Activated CD8-positive, alpha-beta T cell treated with anti-CD3 and anti-CD28 coated beads, Interleukin-2, amount 10 ng/mL, durations not matched to agents 7 days and 5 days (primary cell): ENCODE data around the gene TXNRD1. TPM values are rescaled to one million over a fixed set of nuclear protein-coding genes. Genes with fewer than 3 reads are reported as not detected.
"Not testable (repeated sequence)": the region's sequence is repeated elsewhere in the genome, so short reads cannot be mapped to it uniquely, and the experiment has no call there.

Experiments
- ATAC-seq: fragments of 150-1000 bp; cut with Tn5 transposase; one replicate; pipeline ENCODE4 v1.10.0; 2021; ENCODE audit warnings: moderate library complexity
- CTCF ChIA-PET: fragments of 350-600 bp; sonication (Branson Sonifier 250); formaldehyde crosslinking; loops from one replicate; lab custom pipeline; 2021; ENCODE audit warnings: antibody characterized with exemption; lab: Charles Lee
- POLR2A ChIA-PET: fragments of 350-600 bp; sonication (Branson Sonifier 250); formaldehyde crosslinking; loops from one replicate; lab custom pipeline; 2021; ENCODE audit warnings: antibody characterized with exemption; lab: Charles Lee
- DNase-seq: peaks from one replicate; pipeline ENCODE4 v3.0.0-alpha.2; 2020
- H3K27ac Mint-ChIP-seq: one replicate; pipeline ENCODE4 v1.8.0; 2021; ENCODE audit warnings: mild to moderate bottlenecking, mixed read lengths
- H3K27me3 Mint-ChIP-seq: one replicate; pipeline ENCODE4 v1.8.0; 2021; ENCODE audit warnings: low read depth, mixed read lengths
- H3K36me3 Mint-ChIP-seq: one replicate; pipeline ENCODE4 v1.8.0; 2021; ENCODE audit warnings: low read depth, mixed read lengths
- H3K4me1 Mint-ChIP-seq: one replicate; pipeline ENCODE4 v1.8.0; 2021; ENCODE audit warnings: low read depth, mixed read lengths
- H3K4me3 Mint-ChIP-seq: one replicate; pipeline ENCODE4 v1.8.0; 2021; ENCODE audit warnings: mild to moderate bottlenecking, mixed read lengths
- H3K9me3 Mint-ChIP-seq: one replicate; pipeline ENCODE4 v1.8.0; 2022; ENCODE audit warnings: mixed read lengths; ENCODE audit not compliant: insufficient read depth
- total RNA-seq, 2 experiments: library from RNA; stranded (reverse); gene quantifications; one replicate each; pipeline ENCODE4 v1.2.3, GENCODE V29; 2021

The TXNRD1 gene
- total RNA-seq, 2 experiments from 2014 or later: 88.7 to 98.5 TPM

DNA sequence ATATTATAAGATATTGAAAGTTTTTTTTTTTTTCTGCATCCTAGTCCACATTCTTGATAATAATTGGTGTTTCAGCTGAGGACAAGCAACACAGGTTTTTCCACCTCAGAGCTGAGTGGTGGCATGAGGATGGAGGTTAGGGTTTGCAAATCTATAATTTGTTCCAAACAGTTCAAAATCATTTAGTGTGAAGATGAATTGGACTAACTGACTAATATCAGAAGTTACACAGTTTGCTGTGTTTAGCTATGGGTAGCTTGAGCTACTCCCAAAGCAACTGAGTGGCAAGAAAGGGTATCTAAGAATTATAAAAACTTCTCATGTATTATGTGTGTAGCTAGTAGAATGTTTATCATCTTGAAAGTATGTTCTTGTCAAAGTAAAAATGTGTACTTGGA, 105.0 kb downstream of the TXNRD1 start:
- ChIA-PET CTCF (no interaction called here), POLR2A (no interaction called here)
- Mint-ChIP-seq H3K9me3 (no peaks in the 10 kb centered on the region), H3K27me3 (no peaks in the 10 kb centered on the region), H3K4me3 (no peak overlapping the region), H3K27ac (no peak overlapping the region), H3K4me1 (no peaks in the 10 kb centered on the region), H3K36me3 (peaks cover 45% of the 10 kb centered on the region)
- ATAC-seq (no peak), DNase-seq (no peak)

- H3K9me3 Mint-ChIP-seq: no peaks in the 10 kb centered on the region
- POLR2A ChIA-PET: no interaction called here
- CTCF ChIA-PET: no interaction called here
- no peaks in the 10 kb centered on the region for H3K27me3 Mint-ChIP-seq
- no peak overlapping the region for H3K4me3 Mint-ChIP-seq
- no peak overlapping the region for H3K27ac Mint-ChIP-seq
- no peak for ATAC-seq
- no peak for DNase-seq
- H3K36me3 Mint-ChIP-seq: peaks cover 42% of the 10 kb centered on the region
- H3K4me1 Mint-ChIP-seq: no peaks in the 10 kb centered on the region
Measured at GRCh38 chr12:104321949-104322348, 106.4 kb downstream of the TXNRD1 start.

- POLR2A ChIA-PET, H3K4me3 Mint-ChIP-seq, H3K4me1 Mint-ChIP-seq, CTCF ChIA-PET, ATAC-seq, H3K27me3 Mint-ChIP-seq, DNase-seq, H3K9me3 Mint-ChIP-seq, H3K27ac Mint-ChIP-seq: not testable (repeated sequence)
- peaks cover 47% of the 10 kb centered on the region for H3K36me3 Mint-ChIP-seq
Measured at GRCh38 chr12:104322533-104322932, 107.0 kb downstream of the TXNRD1 start.

- Mint-ChIP-seq H3K9me3 (no peaks in the 10 kb centered on the region), H3K4me1 (no peaks in the 10 kb centered on the region), H3K36me3 (peaks cover 48% of the 10 kb centered on the region), H3K27ac (no peak overlapping the region), H3K4me3 (no peak overlapping the region), H3K27me3 (no peaks in the 10 kb centered on the region)
- ChIA-PET CTCF (no interaction called here), POLR2A (no interaction called here)
- ATAC-seq (no peak), DNase-seq (no peak)
Measured at GRCh38 chr12:104323899-104324298, 108.3 kb downstream of the TXNRD1 start.

DNA sequence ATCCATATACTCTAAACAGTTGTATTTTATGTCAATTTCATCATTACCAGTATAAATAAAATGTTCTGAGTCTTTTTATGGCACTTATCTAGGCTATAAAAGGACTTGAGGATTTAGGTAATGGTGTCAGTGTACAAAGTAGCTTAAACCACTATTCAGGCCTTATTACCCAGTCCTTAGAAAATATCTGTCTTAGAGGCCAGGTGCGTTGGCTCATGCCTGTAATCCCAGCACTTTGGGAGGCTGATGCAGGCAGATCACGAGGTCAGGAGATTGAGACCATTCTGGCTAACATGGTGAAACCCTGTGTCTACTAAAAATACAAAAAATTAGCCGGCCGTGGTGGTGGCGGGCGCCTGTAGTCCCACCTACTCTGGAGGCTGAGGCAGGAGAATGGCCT, 112.7 kb downstream of the TXNRD1 start:
- CTCF ChIA-PET: interaction anchor here (1.0 kb wide), 1 partner anchor 219 kb away, joined by 3 read pairs; no protein-coding TSS in a partner anchor
- H3K27me3 Mint-ChIP-seq, H3K9me3 Mint-ChIP-seq, H3K4me3 Mint-ChIP-seq, POLR2A ChIA-PET, H3K27ac Mint-ChIP-seq, ATAC-seq, H3K4me1 Mint-ChIP-seq, DNase-seq: not testable (repeated sequence)
- peaks cover 36% of the 10 kb centered on the region for H3K36me3 Mint-ChIP-seq

GRCh38 chr12:104328790-104329189, 113.2 kb downstream of the TXNRD1 start:
- no peak overlapping the region for H3K4me3 Mint-ChIP-seq
- DNase-seq: no peak

DNA sequence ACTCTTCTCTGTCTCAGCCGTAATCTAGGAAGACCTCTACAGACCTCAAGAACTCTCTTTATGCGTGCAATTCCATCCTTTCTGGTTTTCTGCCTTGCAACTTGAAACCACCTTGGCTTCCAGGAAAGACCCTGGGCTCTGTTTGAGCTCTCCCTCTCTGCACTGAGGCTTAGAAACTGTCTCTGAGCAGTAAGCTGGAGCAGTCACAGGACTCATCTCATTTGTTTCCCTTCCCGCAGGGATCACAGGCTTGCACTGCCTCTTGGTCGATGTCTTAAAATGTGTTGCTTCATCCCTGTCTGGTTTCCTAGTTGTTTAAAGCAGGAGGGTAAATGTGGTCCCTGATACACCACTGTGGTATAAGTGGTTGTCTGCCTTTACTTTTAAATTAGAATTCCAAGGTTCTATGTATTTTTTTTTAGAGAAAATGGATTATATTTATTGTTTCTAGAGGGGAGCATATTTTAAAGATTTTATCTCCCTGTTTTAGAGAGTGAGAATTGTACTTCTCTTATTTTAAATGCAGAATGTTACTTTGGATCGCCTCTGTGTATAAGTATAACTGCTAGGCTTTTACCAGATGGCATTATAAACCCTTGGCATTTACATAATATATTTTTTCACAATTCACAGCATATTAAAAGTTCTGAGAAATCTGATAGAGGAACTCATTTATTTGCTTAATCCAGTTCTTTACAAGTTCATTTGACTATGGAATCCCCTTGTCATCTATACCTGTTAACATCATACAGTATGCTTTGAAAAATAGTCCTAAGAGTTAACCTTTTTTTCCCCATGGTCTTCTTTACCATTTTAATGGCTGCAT, 114.3 kb downstream of the TXNRD1 start:
- no peak for ATAC-seq
- Mint-ChIP-seq H3K4me3 (no peak overlapping the region), H3K9me3 (no peaks in the 10 kb centered on the region), H3K4me1 (no peaks in the 10 kb centered on the region), H3K27ac (no peak overlapping the region), H3K27me3 (no peaks in the 10 kb centered on the region), H3K36me3 (peaks cover 35% of the 10 kb centered on the region)
- no peak for DNase-seq
- ChIA-PET CTCF (no interaction called here), POLR2A (no interaction called here)

More at GRCh38 chr12:104328790-104329189, 113.2 kb downstream of the TXNRD1 start:
- POLR2A ChIA-PET: no interaction called here
- Mint-ChIP-seq H3K27ac (no peak overlapping the region), H3K9me3 (no peaks in the 10 kb centered on the region), H3K4me1 (no peaks in the 10 kb centered on the region), H3K36me3 (peaks cover 38% of the 10 kb centered on the region), H3K27me3 (no peaks in the 10 kb centered on the region)
- no peak for ATAC-seq
- CTCF ChIA-PET: interaction anchor here (1.0 kb wide), 1 partner anchor 219 kb away, joined by 3 read pairs; no protein-coding TSS in a partner anchor

DNA sequence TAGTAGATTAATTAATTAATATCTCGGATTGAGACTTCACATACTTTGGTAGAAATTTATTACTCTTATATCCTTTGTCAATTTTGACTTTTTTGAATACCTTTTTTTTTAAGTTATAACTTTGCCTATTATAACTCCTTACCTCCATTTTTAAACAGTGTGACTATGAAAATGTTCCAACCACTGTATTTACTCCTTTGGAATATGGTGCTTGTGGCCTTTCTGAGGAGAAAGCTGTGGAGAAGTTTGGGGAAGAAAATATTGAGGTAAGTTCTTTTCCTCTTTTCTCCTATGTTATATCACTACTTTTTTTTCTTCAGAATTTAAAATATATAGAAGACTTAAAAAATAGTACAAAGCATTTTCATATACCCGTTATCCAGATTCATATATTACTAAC, 115.8 kb downstream of the TXNRD1 start:
- Mint-ChIP-seq H3K36me3 (peaks cover 33% of the 10 kb centered on the region), H3K27me3 (no peaks in the 10 kb centered on the region), H3K4me3 (no peak overlapping the region), H3K27ac (no peak overlapping the region), H3K4me1 (no peaks in the 10 kb centered on the region), H3K9me3 (no peaks in the 10 kb centered on the region)
- DNase-seq: no peak
- ATAC-seq: no peak
- POLR2A ChIA-PET: no interaction called here
- CTCF ChIA-PET: no interaction called here

- H3K27me3 Mint-ChIP-seq, POLR2A ChIA-PET, H3K4me3 Mint-ChIP-seq, H3K9me3 Mint-ChIP-seq, H3K27ac Mint-ChIP-seq, DNase-seq, CTCF ChIA-PET, H3K4me1 Mint-ChIP-seq, ATAC-seq: not testable (repeated sequence)
- peaks cover 33% of the 10 kb centered on the region for H3K36me3 Mint-ChIP-seq
Measured at GRCh38 chr12:104332273-104332672, 116.7 kb downstream of the TXNRD1 start.

GRCh38 chr12:104333692-104334255, 118.2 kb downstream of the TXNRD1 start:
- H3K27ac Mint-ChIP-seq: no peak overlapping the region
- H3K36me3 Mint-ChIP-seq: peaks cover 32% of the 10 kb centered on the region
- ChIA-PET POLR2A (no interaction called here), CTCF (interaction anchor here (0.7 to 1.1 kb wide), 2 partner anchors 17 to 669 kb away, joined by 3 to 4 read pairs; no protein-coding TSS in a partner anchor)
- no peaks in the 10 kb centered on the region for H3K9me3 Mint-ChIP-seq
- ATAC-seq (no peak), DNase-seq (no peak)
- H3K4me1 Mint-ChIP-seq: no peaks in the 10 kb centered on the region
- no peaks in the 10 kb centered on the region for H3K27me3 Mint-ChIP-seq
- no peak overlapping the region for H3K4me3 Mint-ChIP-seq

DNA sequence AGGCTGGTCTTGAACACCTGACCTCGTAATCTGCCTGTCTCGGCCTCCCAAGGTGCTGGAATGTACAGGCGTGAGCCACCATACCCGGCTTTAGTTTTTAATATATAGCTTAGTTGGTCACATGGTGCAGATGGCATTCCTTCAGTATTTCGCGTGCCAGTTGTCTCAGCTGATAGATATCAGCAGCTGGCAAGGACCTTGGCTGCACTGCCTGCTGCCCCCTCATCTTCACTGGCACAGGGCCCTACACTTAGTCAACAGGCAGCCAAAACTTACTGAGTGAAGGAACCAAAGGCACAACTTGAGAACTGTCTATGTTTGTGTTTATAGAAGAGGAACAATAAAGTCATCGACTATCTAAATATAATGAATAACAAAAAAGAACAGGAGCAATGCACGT, 119.0 kb downstream of the TXNRD1 start:
- Mint-ChIP-seq H3K4me1 (no peaks in the 10 kb centered on the region), H3K9me3 (no peaks in the 10 kb centered on the region), H3K27ac (no peak overlapping the region), H3K36me3 (peaks cover 32% of the 10 kb centered on the region), H3K4me3 (no peak overlapping the region), H3K27me3 (no peaks in the 10 kb centered on the region)
- ChIA-PET CTCF (interaction anchor here (1.1 kb wide), 1 partner anchor 17 kb away, joined by 4 read pairs; no protein-coding TSS in a partner anchor), POLR2A (no interaction called here)
- DNase-seq (no peak), ATAC-seq (no peak)

GRCh38 chr12:104336115-104336514, 120.5 kb downstream of the TXNRD1 start:
- POLR2A ChIA-PET: no interaction called here
- Mint-ChIP-seq H3K9me3 (no peaks in the 10 kb centered on the region), H3K36me3 (peaks cover 42% of the 10 kb centered on the region), H3K4me1 (no peaks in the 10 kb centered on the region), H3K27me3 (no peaks in the 10 kb centered on the region), H3K27ac (no peak overlapping the region), H3K4me3 (no peak overlapping the region)
- DNase-seq: no peak
- CTCF ChIA-PET: interaction anchor here (1.0 to 1.3 kb wide), 2 partner anchors 8 to 122 kb away, joined by 3 to 4 read pairs; no protein-coding TSS in a partner anchor
- no peak for ATAC-seq
